Activated CD4-positive, alpha-beta T cell treated with anti-CD3 and anti-CD28 coated beads, Interleukin-2, Interleukin-6, amounts not matched to agents 100 ng/mL and 50 ng/mL, durations not matched to agents 16 hours and 8 hours (primary cell): Measurements from ENCODE around the gene OR5B2.
"Not testable (repeated sequence)": the region's sequence is repeated elsewhere in the genome, so short reads cannot be mapped to it uniquely, and the experiment has no call there.

Experiments
- DNase-seq: peaks from one replicate; pipeline ENCODE4 v3.0.0-alpha.2; 2020

Gene OR5B2

DNA sequence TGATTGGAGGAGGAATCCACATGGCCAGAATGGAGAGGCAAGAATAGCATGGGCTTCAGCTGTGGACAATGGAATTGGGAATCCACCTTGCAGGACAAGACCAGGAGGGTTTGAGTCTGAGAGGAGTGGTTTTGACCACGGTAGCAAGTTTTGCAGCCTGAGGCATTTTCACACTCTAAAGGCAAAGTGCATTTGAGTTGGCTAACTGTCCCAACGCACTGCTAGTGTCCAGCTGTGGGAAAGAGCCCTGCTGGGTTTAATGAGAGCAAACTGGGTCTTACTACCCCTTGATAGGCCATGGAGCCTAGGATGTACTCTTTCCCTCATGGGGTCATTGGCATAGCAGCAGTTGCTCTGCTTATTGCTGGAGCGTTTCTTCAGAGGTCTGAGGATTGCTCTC lies at the start of gene OR5B2:
Gene OR5B2 (minus strand): TSS at position 101 of the 400 bp plus-strand sequence. CDS start 4,860 bp downstream, outside the sequence.
- DNase-seq = no peak

DNA sequence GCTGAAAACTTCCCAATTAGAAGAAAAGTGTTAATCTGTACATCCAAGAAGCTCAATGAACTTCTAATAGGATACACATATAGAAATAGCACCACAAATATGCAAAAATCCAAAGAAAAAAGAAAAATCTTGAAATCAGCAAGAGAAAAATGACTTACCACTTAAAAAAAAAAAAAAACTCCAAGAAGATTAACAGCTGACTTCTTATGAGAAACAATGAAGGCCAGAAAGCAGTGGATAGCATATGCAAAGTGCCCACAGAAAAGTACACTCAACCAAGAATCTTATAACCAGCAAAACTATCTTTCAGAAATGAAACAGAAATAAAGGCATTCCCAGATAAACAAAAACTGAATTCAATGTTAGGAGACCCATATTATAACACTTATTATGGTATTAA lies 44.0 kb upstream of the OR5B2 start:
- DNase-seq = no peak

DNA sequence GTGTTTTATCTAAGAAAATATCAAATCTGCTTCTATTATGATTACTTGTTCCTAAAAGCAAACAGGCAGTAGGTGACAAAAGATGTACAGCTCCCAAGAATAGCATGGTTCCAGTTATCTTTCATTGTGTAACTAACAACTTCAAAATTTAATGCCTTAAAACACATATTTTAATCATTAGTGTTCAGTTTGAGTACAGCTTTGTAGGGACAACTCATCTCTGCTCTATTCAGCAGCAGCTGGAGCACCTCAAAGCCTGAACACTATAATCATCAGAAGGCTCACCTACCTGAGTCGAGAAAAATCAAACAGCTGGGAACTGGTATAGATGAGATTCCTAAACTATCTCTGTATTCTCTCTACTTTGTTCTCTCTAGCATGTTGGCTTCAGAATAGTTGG lies 38.4 kb upstream of the OR5B2 start:
- no peak for DNase-seq

- no peak for DNase-seq
Measured at GRCh38 chr11:58465690-58466089, 37.8 kb upstream of the OR5B2 start.

DNA sequence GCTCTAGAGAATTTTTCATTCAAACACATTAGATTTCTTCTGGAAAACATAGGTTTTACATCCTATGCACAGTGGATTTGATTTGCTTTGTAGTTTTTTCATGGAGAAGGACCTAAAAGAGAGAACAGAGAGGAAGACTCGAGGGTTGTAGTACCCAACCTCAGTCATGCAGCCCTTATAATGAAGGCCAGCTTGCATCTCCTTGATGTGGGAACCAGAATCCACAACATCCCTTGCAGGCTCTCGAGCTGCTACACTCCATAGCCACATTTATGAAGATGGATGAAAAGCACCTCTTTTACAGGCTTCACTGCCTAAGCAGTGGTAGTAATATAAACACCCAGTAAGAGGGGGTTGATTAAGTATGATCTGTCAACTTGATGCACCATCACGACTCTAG lies 23.7 kb upstream of the OR5B2 start:
- no peak for DNase-seq

DNA sequence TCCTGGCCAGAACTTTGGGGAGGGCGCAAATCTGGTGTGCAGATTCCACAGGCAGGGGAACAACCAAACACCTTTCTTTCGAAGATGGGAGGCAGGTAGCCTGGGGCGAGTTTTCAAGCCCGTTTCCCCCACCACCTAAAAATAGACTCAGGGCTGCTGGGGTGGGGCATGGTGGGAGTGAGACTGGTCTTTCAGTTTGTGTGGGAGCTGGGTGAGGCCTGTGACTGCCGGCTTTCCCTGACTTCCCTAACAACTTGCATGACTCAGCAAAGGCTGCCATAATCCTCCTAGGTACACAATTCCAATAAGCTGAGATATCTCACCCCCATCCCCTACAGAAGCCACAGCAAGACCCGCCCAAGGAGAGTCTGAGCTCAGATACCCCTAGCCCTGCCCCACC lies 18.4 kb upstream of the OR5B2 start:
- no peak for DNase-seq

DNA sequence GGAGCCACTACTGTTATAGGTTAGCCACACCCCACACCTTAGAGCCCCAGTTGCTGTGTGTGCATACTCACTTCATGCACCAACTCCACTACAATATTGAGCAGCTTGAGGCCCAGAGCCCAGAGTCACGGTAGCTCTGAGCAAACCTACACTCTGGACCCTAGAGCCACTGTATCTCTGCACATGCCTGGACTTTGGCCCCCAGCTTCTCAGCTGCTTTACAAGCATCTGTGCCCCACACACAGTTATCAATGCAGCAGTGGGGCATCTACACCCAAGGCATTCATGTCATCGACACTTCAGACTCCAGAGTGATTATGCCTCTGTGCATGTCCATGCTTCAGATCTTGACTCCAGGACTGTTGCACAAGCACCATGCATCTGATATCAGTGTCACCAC lies 16.4 kb upstream of the OR5B2 start:
- no peak for DNase-seq

- no peak for DNase-seq
Measured at GRCh38 chr11:58442136-58442535, 14.2 kb upstream of the OR5B2 start, which contains the start of gene OR5B12. Gene OR5B12 (minus strand): TSS chr11:58442236. CDS start chr11:58440151, 2,085 bp downstream.

DNA sequence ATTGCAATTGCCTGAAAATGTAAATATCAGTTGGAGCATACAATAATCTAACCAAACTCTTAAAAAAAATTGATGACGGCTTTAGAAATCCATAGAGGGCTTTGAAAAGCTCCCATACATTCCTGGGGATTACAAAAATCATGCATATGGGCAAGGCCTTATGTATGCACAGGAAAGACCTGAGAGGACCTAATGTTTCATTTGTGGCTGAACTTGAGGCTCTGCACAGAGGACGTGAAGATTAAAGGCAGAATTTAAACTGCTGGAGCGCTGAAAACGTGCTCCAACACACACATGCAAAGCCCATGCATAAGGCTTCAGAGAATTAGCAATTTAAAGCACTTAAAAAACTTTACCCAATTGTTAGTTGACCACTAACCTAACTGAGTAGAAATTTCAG lies 10.6 kb upstream of the OR5B2 start:
- DNase-seq = no peak

DNA sequence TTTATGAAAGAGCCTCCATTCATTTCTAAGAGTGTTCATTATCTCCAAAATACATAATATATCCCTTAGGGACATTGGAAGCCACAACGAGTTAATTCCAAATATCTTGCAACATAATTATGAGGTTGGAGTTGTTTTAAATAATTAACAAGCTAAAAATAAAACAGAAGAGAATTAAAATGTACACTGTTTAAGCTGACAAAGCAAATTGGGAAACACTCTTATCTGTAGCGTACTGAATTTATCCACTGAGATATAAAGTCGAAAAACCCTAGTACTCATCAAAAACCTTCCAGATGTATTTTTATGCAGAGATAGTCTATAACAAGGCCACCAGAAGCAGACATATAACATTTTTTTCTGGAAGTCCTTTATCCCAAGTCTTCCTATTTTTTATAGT lies 6.3 kb upstream of the OR5B2 start:
- no peak for DNase-seq

DNA sequence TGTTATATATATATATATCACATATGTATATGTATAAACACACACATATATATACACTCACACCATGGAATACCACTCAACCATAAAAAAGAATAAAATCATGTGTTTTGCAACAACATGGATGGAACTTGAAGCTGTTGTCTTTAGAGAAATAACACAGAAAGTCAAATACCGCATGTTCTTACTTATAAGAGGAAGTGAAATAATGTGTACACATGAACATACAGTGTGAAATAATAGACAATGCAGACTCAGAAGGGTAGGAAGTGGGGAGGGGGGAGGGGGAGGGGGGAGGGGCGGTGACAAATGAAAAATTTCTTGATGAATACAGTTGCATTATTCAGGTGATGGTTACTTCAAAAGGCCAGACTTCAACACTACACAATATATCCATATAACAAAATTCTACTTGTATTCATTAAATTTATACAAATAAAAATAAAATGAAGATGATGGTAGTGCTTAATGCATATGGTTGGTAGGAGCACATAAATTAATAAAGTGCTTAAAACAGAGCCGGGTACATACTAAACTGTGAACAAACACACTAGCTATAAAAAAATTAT lies 5.8 kb upstream of the OR5B2 start:
- DNase-seq = no peak

GRCh38 chr11:58429273-58429672 lies 1.4 kb upstream of the OR5B2 start:
- DNase-seq = no peak

DNA sequence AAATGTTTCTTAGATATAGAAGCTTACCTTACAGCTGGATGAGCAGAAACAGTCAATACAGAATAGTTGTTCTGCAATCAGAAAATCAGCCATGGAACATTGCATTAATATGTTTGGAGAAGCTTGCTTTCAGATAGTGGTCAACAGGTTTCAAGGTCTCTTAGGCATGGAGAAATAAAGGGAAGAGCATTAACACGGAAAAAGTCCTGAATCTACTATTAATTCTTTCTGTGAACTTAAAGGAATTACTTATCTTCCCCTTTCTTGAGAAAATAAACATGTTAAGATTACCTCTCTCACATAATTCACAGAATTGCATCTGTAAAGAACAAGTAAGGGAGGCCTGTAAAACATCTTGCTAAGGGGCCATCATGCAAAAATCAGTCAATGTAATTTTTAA lies 21.1 kb downstream of the OR5B2 start, which contains the start of gene OR5B3:
Gene OR5B3 (minus strand): TSS at position 101 of the 400 bp plus-strand sequence. CDS start 3,465 bp downstream, outside the sequence.
- no peak for DNase-seq

GRCh38 chr11:58399622-58400021 lies 28.3 kb downstream of the OR5B2 start:
- DNase-seq = not testable (repeated sequence)

- no peak for DNase-seq
Measured at GRCh38 chr11:58395581-58395980, 32.3 kb downstream of the OR5B2 start.

DNA sequence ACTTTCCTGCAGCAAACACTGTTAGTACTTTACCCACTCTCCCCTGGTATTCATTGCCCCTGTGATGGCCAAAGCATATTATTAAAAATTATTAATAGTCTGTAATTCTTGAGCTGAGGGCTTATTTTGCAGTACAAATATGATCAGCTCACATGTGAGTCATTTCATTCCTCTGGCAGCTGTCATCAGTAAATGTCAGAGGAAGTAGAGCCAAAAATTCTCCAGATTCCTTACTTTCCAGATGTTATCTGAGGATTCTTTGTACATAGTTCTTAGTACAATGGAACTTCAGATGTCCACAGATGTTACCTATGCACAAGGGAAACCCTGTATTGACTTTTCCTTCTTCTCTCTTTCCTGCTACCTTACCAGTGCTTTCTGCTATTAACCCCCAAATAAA lies 33.7 kb downstream of the OR5B2 start:
- no peak for DNase-seq

GRCh38 chr11:58392746-58393145 lies 35.2 kb downstream of the OR5B2 start:
- DNase-seq = no peak

- no peak for DNase-seq
Measured at GRCh38 chr11:58391879-58392278, 36.0 kb downstream of the OR5B2 start.

- no peak for DNase-seq
Measured at GRCh38 chr11:58390551-58391063, 37.3 kb downstream of the OR5B2 start.
